Lower leg skin (tissue), 4 donors: ENCODE data around the gene NSMF. TPM values are rescaled to one million over a fixed set of nuclear protein-coding genes. Genes with fewer than 3 reads are reported as not detected.

Experiments
- DNase-seq, 2 donors: peaks; one replicate each; pipeline ENCODE4 v3.0.0-alpha.2; 2019; ENCODE audit warnings: low spot score in 2 of 2
- H3K4me3 ChIP-seq: fragments of 200-600 bp; sonication (generic); 2 replicates; pipeline ENCODE4 v1.5.1; 2017; ENCODE audit warnings: mild to moderate bottlenecking, low read depth; ENCODE audit not compliant: poor library complexity, severe bottlenecking
- CTCF ChIP-seq, 3 donors: fragments of 450-650 bp; IDR thresholded peaks; one replicate each; pipeline ENCODE4 v1.5.1; 2016; ENCODE audit warnings: antibody characterized with exemption in 3 of 3, mild to moderate bottlenecking in 3 of 3, moderate library complexity in 2 of 3
- POLR2A ChIP-seq, 2 donors: fragments of 450-650 bp; IDR thresholded peaks; one replicate each; pipeline ENCODE4 v1.6.1; 2016 to 2017; ENCODE audit warnings: antibody characterized with exemption in 2 of 2, mild to moderate bottlenecking in 1 of 2, moderate library complexity in 1 of 2
- WGBS, 2 donors: methylation state at CpG; one replicate each; pipeline ENCODE4 v1.1.5; 2018; 5-methylcytosine and 5-hydroxymethylcytosine counted together
- intact Hi-C: fragments of 100-400 bp; cut with DNase I; formaldehyde crosslinking; loops from one replicate; pipeline ENCODE4 v1.15.0; 2023; ENCODE audit warnings: low total_unique reads
- microRNA-seq, 2 donors: library from miRNA; unstranded; fragments of <30 nt; microRNA quantifications; one replicate each; pipeline ENCODE4, GENCODE V29; 2016; ENCODE audit warnings: borderline replicate concordance in 2 of 2, borderline number of aligned reads in 1 of 2
- total RNA-seq, 4 donors: library from RNA; depleted of rRNA; stranded (reverse); fragments of >200 nt; gene quantifications; one replicate each; pipeline ENCODE4 v1.1.0, GENCODE V29; 2016

The NSMF gene
- total RNA-seq, 4 donors from 2014 or later, result 18.6 to 41.8 (median 24.3) TPM

- 88 to 90% methylated on average over 20 of the region's 20 CpGs for WGBS, 2 donors
- TF ChIP-seq POLR2A (IDR thresholded peaks at IDR 0.05), result no peak
- TF ChIP-seq CTCF (IDR thresholded peaks at IDR 0.05), result no peak
- no peak overlapping the region for H3K4me3 ChIP-seq
- intact Hi-C loops, result no loop called here
- no peak for DNase-seq
These were observed 61.3 kb downstream of the NSMF start for GRCh38 chr9:137397675-137398423.

Small RNA genes lying within 50 kb of the gene (microRNA-seq; reads per million reads assigned to microRNA genes)
- 0 to 0.68 reads per million in 2 donors for gene MIR7114

Other genes with a start within 250 kb of the NSMF start
- 10 to 100 TPM in 1 of 4 donors, 1 to 10 TPM in 3; 3.7 to 10.2 (median 5.5) TPM for gene RNF208, start 237.1 kb downstream of the NSMF start, total RNA-seq
- 100 to 1,000 TPM in 1 of 4 donors, 10 to 100 TPM in 3; 40.2 to 119 (median 67.6) TPM for gene CYSRT1, start 234.2 kb downstream of the NSMF start, total RNA-seq
- 1 to 10 TPM in 2 of 4 donors, under 1 TPM in 1, not detected in 1; 0.25 to 3.2 (median 2.4) TPM for gene RNF224, start 231.8 kb downstream of the NSMF start, total RNA-seq
- 1 to 10 TPM in 1 of 4 donors, not detected in 3; 1.6 TPM for gene SLC34A3, start 228.4 kb downstream of the NSMF start, total RNA-seq
- gene TUBB4B, start 218.0 kb downstream of the NSMF start, total RNA-seq, result 100 to 1,000 TPM; 317 to 604 (median 408) TPM
- not detected for gene STPG3, start 208.0 kb downstream of the NSMF start, total RNA-seq
- gene NELFB, start 204.0 kb downstream of the NSMF start, total RNA-seq, result 10 to 100 TPM; 40.7 to 52.7 (median 49.9) TPM
- gene TOR4A, start 181.6 kb downstream of the NSMF start, total RNA-seq, result 1 to 10 TPM; 4.9 to 7.4 (median 5.6) TPM
- gene NRARP, start 157.1 kb downstream of the NSMF start, total RNA-seq, result 10 to 100 TPM; 28.5 to 49.2 (median 41.0) TPM
- gene EXD3, start 36.2 kb downstream of the NSMF start, total RNA-seq, result 10 to 100 TPM; 13.8 to 25.7 (median 17.7) TPM
- 1 to 10 TPM; 3.1 to 5.6 (median 4.4) TPM for gene NOXA1, start 35.9 kb downstream of the NSMF start, total RNA-seq
- gene ENTPD8, start 18.0 kb downstream of the NSMF start, total RNA-seq, result not detected
- gene PNPLA7, start 91.1 kb upstream of the NSMF start, total RNA-seq, result 10 to 100 TPM; 24.1 to 44.3 (median 28.2) TPM
- 10 to 100 TPM; 54.6 to 61.8 (median 58.5) TPM for gene MRPL41, start 92.5 kb upstream of the NSMF start, total RNA-seq
- 10 to 100 TPM; 27.5 to 46.0 (median 34.7) TPM for gene DPH7, start 119.6 kb upstream of the NSMF start, total RNA-seq
- gene ZMYND19, start 131.2 kb upstream of the NSMF start, total RNA-seq, result 10 to 100 TPM; 26.1 to 40.5 (median 38.1) TPM
- gene ARRDC1, start 146.4 kb upstream of the NSMF start, total RNA-seq, result 100 to 1,000 TPM in 2 of 4 donors, 10 to 100 TPM in 2; 69.4 to 161 (median 91.9) TPM
- gene EHMT1, start 159.7 kb upstream of the NSMF start, total RNA-seq, result 100 to 1,000 TPM in 1 of 4 donors, 10 to 100 TPM in 3; 64.2 to 128 (median 73.2) TPM